Ishikawa (cell line): ENCODE data around the gene SCFD2.

Source experiments
- CEBPB ChIP-seq: IDR thresholded peaks from 2 replicates; pipeline ENCODE4 v1.6.1; 2012
- CREB1 ChIP-seq: IDR thresholded peaks from 2 replicates; pipeline ENCODE4 v1.6.1; 2012; ENCODE audit warnings: low read depth
- EGR1 ChIP-seq: IDR thresholded peaks from 2 replicates; pipeline ENCODE4 v1.6.1; 2012
- EP300 ChIP-seq: IDR thresholded peaks from 2 replicates; pipeline ENCODE4 v1.6.1; 2012; ENCODE audit warnings: borderline replicate concordance
- FOXM1 ChIP-seq: IDR thresholded peaks from 2 replicates; pipeline ENCODE4 v1.6.1; 2012; ENCODE audit warnings: low read depth, borderline replicate concordance
- NFIC ChIP-seq: IDR thresholded peaks from 2 replicates; pipeline ENCODE4 v1.6.1; 2012
- RAD21 ChIP-seq: IDR thresholded peaks from 2 replicates; pipeline ENCODE4 v1.6.1; 2012; ENCODE audit warnings: low read depth
- TAF1 ChIP-seq: IDR thresholded peaks from 2 replicates; pipeline ENCODE4 v1.6.1; 2012; ENCODE audit warnings: low read depth, mild to moderate bottlenecking
- TCF12 ChIP-seq: IDR thresholded peaks from 2 replicates; pipeline ENCODE4 v1.6.1; 2012; ENCODE audit warnings: low read depth
- TEAD4 ChIP-seq: IDR thresholded peaks from 2 replicates; pipeline ENCODE4 v1.6.1; 2012
- YY1 ChIP-seq: IDR thresholded peaks from 2 replicates; pipeline ENCODE4 v1.6.1; 2012; ENCODE audit warnings: low read depth
- ZBTB7A ChIP-seq: IDR thresholded peaks from 2 replicates; pipeline ENCODE4 v1.6.1; 2012; ENCODE audit warnings: low read depth
- TF ChIP-seq, protein P1 (sequence below): IDR thresholded peaks from 2 replicates; pipeline ENCODE4 v1.6.1; 2012; ENCODE audit warnings: low read depth, mild to moderate bottlenecking
- TF ChIP-seq, protein P2 (sequence below): IDR thresholded peaks from 2 replicates; pipeline ENCODE4 v1.6.1; 2012
- TF ChIP-seq, protein P3 (sequence below): IDR thresholded peaks from 2 replicates; pipeline ENCODE4 v1.6.1; 2012

SCFD2 gene

DNA sequence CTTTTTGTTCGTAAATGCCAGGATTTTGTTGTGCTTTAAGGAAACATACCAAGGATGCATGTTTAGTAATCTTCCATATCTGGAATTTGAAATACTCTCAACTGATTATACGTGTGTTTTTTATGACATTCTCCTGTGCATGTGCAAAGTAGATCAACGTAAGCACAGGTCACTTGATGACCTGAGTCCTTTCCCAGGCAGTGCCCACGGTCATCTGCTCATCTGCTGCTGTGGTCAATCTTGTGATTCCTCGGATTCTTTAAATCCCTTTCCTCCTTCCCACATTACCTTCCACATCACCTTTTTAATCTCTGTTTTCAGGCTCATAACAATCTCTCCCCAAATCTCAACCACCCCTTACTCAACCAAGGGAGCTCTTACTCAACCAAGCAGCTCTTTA is 399.7 kb downstream of the SCFD2 start:
- TF ChIP-seq, protein P1, sequence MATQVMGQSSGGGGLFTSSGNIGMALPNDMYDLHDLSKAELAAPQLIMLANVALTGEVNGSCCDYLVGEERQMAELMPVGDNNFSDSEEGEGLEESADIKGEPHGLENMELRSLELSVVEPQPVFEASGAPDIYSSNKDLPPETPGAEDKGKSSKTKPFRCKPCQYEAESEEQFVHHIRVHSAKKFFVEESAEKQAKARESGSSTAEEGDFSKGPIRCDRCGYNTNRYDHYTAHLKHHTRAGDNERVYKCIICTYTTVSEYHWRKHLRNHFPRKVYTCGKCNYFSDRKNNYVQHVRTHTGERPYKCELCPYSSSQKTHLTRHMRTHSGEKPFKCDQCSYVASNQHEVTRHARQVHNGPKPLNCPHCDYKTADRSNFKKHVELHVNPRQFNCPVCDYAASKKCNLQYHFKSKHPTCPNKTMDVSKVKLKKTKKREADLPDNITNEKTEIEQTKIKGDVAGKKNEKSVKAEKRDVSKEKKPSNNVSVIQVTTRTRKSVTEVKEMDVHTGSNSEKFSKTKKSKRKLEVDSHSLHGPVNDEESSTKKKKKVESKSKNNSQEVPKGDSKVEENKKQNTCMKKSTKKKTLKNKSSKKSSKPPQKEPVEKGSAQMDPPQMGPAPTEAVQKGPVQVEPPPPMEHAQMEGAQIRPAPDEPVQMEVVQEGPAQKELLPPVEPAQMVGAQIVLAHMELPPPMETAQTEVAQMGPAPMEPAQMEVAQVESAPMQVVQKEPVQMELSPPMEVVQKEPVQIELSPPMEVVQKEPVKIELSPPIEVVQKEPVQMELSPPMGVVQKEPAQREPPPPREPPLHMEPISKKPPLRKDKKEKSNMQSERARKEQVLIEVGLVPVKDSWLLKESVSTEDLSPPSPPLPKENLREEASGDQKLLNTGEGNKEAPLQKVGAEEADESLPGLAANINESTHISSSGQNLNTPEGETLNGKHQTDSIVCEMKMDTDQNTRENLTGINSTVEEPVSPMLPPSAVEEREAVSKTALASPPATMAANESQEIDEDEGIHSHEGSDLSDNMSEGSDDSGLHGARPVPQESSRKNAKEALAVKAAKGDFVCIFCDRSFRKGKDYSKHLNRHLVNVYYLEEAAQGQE = no peak
- TF ChIP-seq TAF1 (no peak), TCF12 (no peak), FOXM1 (no peak), YY1 (no peak), NFIC (no peak), RAD21 (no peak), CEBPB (no peak), EP300 (no peak), CREB1 (no peak), TEAD4 (no peak), ZBTB7A (no peak), EGR1 (no peak)
- TF ChIP-seq, protein P2, sequence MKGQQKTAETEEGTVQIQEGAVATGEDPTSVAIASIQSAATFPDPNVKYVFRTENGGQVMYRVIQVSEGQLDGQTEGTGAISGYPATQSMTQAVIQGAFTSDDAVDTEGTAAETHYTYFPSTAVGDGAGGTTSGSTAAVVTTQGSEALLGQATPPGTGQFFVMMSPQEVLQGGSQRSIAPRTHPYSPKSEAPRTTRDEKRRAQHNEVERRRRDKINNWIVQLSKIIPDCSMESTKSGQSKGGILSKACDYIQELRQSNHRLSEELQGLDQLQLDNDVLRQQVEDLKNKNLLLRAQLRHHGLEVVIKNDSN = no peak
- TF ChIP-seq, protein P3, sequence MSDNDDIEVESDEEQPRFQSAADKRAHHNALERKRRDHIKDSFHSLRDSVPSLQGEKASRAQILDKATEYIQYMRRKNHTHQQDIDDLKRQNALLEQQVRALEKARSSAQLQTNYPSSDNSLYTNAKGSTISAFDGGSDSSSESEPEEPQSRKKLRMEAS = no peak

DNA sequence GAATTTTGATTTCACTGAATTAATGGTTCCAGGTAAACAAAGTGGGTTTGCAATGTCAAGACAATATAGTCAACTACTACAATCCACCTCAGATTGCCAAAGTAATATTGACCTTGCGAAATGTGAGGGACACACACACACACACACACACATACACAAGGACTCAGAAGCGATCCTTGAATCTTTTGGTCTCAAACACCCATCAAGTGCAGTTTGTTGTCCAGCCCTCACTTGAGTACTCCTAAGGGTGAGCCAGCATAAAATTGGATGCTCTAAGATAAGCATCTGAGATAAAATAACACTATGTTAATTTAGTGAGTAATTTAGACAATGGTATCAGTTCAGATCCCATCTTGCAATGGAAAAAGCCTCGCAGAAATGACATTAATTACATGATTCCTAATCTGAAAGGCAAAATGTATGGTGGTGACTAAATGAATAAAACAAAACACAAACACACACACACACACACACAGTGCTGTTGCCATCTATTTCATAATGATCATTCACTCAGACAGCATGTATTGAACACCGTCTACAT is 401.2 kb downstream of the SCFD2 start:
- TF ChIP-seq CREB1 (no peak), EP300 (no peak)

DNA sequence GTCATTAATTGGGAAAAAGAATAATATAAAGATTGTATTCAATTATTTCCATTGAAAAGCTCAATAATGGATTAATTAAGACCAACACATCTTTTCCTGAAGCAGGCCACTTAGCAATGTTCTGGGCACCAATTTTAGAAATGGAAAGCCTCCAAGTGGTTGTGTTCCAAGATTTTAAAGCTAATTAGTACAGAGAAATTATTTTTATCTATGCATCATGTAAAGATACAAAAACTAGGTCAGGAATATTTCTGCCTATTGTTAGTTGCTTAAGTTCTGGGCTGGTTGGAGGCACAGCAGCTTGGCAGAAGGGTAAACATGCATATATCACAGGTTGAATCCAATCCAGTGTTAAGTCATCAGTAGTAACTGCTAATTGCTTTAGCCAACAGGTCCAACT is 401.9 kb downstream of the SCFD2 start:
- TF ChIP-seq, protein P1 = no peak
- TF ChIP-seq, protein P2 = no peak
- TF ChIP-seq YY1 (no peak), RAD21 (no peak), NFIC (no peak), ZBTB7A (no peak), EGR1 (no peak), TCF12 (no peak), TAF1 (no peak), CREB1 (no peak), CEBPB (no peak), EP300 (no peak)
- TF ChIP-seq, protein P3 = no peak

DNA sequence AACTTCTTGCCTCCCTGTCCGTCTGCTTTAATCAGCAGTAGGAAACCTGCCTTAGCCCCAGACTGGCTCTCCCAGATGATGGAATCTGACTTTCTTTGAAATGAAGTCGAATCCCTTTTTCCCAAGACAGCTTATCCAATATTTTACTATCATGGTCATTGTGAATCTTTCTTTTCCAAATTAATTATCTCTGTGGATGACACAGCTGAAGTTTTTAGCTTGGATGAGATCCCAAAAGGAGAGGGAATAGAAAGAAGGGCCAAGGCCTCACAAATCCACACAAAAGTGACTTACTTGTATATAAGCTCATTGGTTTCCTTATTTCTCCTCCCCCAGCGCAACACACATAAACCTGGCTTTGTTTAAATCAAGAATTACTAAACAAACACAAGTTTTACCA is 403.1 kb downstream of the SCFD2 start:
- TF ChIP-seq, protein P1 = no peak
- TF ChIP-seq EP300 = no peak
- no peak for TF ChIP-seq NFIC
- no peak for TF ChIP-seq TAF1
- TF ChIP-seq, protein P3 = no peak
- no peak for TF ChIP-seq TEAD4
- TF ChIP-seq EGR1 = no peak
- TF ChIP-seq CREB1 = no peak
- no peak for TF ChIP-seq TCF12
- no peak for TF ChIP-seq ZBTB7A
- TF ChIP-seq RAD21 = no peak
- no peak for TF ChIP-seq CEBPB
- TF ChIP-seq, protein P2 = no peak
- TF ChIP-seq FOXM1 = no peak
- TF ChIP-seq YY1 = no peak
